ENCODE results near the gene VARS1. TPM values are rescaled to one million over a fixed set of nuclear protein-coding genes. Genes with fewer than 3 reads are reported as not detected.

Gene VARS1
- total RNA-seq, 3 donors from 2014 or later, result 19.2 to 35.4 (median 26.2) TPM

DNA sequence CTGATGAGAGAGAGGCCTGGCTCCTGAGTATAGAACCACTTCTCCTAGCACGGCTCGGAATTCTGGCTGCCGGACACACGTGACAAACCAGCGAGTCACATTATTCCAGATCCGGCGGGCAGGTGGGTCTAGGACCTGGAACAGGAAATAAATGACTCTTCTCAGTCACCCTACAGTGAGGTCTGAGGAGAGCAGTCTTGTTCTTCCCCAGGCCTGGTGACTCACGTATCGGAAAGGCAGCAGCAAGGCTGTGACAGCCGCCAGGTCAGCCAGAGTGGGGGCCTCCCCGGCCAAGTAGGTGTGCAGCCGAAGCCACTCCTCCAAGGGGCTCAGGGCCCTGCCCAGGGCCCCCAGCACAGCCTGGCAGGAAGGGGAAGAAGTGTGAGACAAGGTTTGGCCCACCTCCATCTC is 2.8 kb downstream of the VARS1 start:
- H3K4me1 ChIP-seq, result no peaks in the 10 kb centered on the region
- intact Hi-C loops (cut with DNase I; ENCODE audit: low total_unique reads), result no loop called here

DNA sequence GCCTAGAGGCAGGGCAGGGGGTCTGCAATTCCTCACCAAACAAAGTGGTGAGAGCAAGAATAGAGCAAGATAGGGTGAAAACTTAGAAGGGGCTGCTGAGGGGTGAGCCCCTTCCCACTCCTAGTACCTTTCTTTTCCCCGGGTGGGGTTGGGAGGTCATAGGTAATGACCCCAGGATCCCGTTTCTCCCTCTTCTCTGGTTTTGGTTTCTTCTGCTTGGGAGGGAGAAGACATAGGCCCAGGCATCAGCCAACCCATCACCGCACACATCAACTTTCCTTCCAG is 3.5 kb downstream of the VARS1 start:
- no peaks in the 10 kb centered on the region for H3K27me3 ChIP-seq
- H3K4me3 ChIP-seq, result no peak overlapping the region
- intact Hi-C loops (cut with DNase I; ENCODE audit: low total_unique reads), result no loop called here
- H3K4me1 ChIP-seq, result no peaks in the 10 kb centered on the region
- DNase-seq (ENCODE audit: low spot score in 2 of 2), result no peak
- no peaks in the 10 kb centered on the region for H3K9me3 ChIP-seq
- no peak overlapping the region for H3K27ac ChIP-seq
- TF ChIP-seq, protein P1, sequence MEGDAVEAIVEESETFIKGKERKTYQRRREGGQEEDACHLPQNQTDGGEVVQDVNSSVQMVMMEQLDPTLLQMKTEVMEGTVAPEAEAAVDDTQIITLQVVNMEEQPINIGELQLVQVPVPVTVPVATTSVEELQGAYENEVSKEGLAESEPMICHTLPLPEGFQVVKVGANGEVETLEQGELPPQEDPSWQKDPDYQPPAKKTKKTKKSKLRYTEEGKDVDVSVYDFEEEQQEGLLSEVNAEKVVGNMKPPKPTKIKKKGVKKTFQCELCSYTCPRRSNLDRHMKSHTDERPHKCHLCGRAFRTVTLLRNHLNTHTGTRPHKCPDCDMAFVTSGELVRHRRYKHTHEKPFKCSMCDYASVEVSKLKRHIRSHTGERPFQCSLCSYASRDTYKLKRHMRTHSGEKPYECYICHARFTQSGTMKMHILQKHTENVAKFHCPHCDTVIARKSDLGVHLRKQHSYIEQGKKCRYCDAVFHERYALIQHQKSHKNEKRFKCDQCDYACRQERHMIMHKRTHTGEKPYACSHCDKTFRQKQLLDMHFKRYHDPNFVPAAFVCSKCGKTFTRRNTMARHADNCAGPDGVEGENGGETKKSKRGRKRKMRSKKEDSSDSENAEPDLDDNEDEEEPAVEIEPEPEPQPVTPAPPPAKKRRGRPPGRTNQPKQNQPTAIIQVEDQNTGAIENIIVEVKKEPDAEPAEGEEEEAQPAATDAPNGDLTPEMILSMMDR (IDR thresholded peaks at IDR 0.05), result no peak
- TF ChIP-seq POLR2A (IDR thresholded peaks at IDR 0.05) (no peak), POLR2AphosphoS5 (IDR thresholded peaks at IDR 0.05) (no peak)
- H3K36me3 ChIP-seq, result no peaks in the 10 kb centered on the region

More for the DNA sequence above, 2.8 kb downstream of the VARS1 start:
- peak overlapping the region in 1 of 2 donors; percentile 48 for H3K27ac ChIP-seq
- no peak for DNase-seq (ENCODE audit: low spot score in 2 of 2)
- H3K9me3 ChIP-seq, result no peaks in the 10 kb centered on the region
- H3K4me3 ChIP-seq, result no peak overlapping the region
- TF ChIP-seq POLR2AphosphoS5 (IDR thresholded peaks at IDR 0.05), result no peak
- TF ChIP-seq, protein P1 (IDR thresholded peaks at IDR 0.05), result no peak
- TF ChIP-seq POLR2A (IDR thresholded peaks at IDR 0.05), result no peak
- H3K36me3 ChIP-seq, result no peaks in the 10 kb centered on the region
- H3K27me3 ChIP-seq, result no peaks in the 10 kb centered on the region

DNA sequence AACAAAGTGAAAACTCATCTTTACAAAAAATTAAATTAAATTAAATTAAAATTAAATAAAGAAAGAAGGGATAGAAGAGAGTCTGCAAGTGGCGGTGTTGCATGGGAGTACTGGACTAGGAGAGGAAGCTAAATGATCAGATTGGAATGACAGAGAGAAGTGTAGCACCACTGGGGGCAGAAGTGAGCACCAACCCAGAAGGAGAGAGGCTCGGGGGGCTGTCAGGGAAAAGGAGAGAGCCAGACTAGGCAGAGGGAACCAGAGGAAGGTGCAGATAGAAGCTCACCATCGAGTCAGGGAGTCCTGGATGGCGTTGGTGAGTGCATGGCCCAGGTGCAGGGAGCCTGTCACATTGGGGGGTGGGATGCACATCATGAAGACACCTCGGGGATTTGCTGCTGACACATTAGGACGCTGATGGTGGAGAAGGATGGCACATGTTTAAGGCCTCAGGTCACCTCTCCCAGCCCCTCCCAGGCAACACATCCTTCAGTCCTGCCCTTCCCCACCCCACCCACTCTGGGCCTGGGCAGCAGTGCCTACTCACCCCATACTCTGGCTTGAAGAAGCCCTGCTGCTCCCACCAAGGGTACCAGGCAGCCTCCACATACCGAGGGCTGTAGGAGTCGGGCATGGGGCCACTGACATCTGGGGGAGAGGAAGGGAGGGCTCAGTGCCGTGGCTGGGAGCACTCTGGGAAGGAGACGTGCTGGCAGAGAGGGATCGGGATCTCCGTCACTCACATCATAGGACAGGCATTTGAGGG is 4.0 kb downstream of the VARS1 start:
- Histone ChIP-seq H3K4me3 (no peak overlapping the region), H3K9me3 (no peaks in the 10 kb centered on the region), H3K27me3 (no peaks in the 10 kb centered on the region), H3K4me1 (no peaks in the 10 kb centered on the region), H3K36me3 (no peaks in the 10 kb centered on the region), H3K27ac (no peak overlapping the region)
- intact Hi-C loops (cut with DNase I; ENCODE audit: low total_unique reads), result no loop called here
- DNase-seq (ENCODE audit: low spot score in 2 of 2), result no peak
- TF ChIP-seq POLR2AphosphoS5 (IDR thresholded peaks at IDR 0.05) (no peak), POLR2A (IDR thresholded peaks at IDR 0.05) (no peak)
- TF ChIP-seq, protein P1 (IDR thresholded peaks at IDR 0.05), result peak; percentile 14 to 45 (median 39)

DNA sequence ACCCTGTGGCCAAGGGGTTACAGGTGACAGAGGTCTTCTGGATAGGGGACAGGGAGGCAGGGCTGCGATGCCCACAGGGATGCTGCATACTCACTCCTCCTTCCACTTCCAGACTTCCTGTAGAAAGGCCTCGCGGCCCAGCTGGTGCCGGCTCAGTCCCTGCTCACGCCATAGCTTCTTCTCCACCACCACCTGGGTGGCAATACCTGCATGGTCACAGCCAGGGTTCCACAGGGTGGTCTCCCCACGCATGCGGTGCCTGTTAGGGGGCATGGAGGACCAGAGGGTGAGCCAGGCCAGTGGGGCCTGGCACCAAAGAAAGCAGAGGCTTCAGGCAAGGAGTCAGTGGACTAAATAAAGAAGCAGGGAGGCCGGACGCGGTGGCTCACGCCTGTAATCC is 10.1 kb downstream of the VARS1 start:
- intact Hi-C loops (cut with DNase I; ENCODE audit: low total_unique reads), result no loop called here
- TF ChIP-seq, protein P1 (IDR thresholded peaks at IDR 0.05), result no peak
- DNase-seq (ENCODE audit: low spot score in 2 of 2), result no peak
- H3K36me3 ChIP-seq, result no peaks in the 10 kb centered on the region
- H3K4me3 ChIP-seq, result no peak overlapping the region
- H3K9me3 ChIP-seq, result no peaks in the 10 kb centered on the region
- no peaks in the 10 kb centered on the region for H3K27me3 ChIP-seq
- no peak overlapping the region for H3K27ac ChIP-seq
- H3K4me1 ChIP-seq, result no peaks in the 10 kb centered on the region

DNA sequence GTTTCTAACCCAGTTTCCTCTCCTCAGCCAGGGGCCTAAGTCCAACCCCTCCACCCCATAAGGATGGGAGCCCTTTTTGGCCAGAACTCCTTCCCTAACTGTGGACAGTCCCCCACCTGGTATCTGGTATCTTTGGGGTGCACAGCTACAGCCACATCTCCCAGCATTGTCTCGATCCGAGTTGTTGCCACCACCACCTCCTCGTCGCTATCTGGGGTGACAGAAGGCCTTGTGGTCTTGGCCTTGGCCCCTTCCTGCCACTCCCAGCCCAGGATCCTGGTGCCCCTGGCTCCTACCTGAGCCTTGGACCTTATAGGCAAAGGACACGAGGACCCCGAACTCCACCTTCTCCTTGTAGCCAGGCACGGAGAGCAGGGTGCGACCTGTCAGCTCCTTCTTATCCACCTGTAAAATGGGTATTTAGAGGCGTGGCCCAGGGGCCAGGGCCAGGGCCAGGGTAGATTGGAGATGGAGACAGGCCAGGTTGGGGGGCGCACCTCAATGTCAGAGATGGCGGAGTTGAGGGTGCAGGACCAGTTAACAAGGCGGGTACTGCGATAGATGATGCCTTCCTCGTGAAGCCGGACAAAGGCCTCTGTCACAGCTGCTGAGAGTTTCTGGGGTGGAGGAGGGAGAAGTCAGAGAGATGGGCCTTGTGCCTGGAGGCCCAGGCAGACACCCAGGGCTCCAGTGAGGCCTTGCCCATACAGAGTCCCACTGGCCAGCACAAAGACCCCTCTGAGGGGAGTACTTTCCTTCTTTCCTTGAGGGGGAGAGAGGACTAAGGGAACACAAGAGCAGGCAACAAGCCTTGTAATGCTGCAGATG is 11.2 kb downstream of the VARS1 start:
- H3K4me3 ChIP-seq, result no peak overlapping the region
- no peak for TF ChIP-seq POLR2AphosphoS5 (IDR thresholded peaks at IDR 0.05)
- TF ChIP-seq, protein P1 (IDR thresholded peaks at IDR 0.05), result no peak
- TF ChIP-seq POLR2A (IDR thresholded peaks at IDR 0.05), result no peak
- DNase-seq (ENCODE audit: low spot score in 2 of 2), result no peak
- no peak overlapping the region for H3K27ac ChIP-seq
- intact Hi-C loops (cut with DNase I; ENCODE audit: low total_unique reads), result no loop called here
- H3K4me1 ChIP-seq, result no peaks in the 10 kb centered on the region
- no peaks in the 10 kb centered on the region for H3K27me3 ChIP-seq
- H3K9me3 ChIP-seq, result no peaks in the 10 kb centered on the region
- no peaks in the 10 kb centered on the region for H3K36me3 ChIP-seq
